ENCODE results near the gene GIMAP2.

DNA sequence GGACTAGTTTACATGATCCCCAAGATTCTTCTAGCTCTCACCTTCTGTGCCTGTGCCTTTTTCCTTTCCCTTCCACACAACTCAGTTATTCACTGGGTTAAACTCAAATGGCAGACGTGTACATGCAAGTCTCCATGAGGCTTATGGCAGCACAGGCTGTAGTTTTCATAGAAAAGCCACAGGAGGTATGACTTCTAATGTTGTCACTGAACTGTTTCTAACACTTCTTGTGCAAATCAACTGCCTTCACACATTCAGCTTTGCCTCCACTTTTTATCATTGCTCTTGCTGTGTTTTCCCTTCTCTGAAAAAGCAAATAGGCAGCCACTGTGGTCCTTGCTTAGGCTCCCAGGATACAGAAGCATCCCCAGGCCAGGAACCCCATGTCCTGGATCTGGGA, 46.4 kb downstream of the GIMAP2 start:
- TF ChIP-seq, protein P1, sequence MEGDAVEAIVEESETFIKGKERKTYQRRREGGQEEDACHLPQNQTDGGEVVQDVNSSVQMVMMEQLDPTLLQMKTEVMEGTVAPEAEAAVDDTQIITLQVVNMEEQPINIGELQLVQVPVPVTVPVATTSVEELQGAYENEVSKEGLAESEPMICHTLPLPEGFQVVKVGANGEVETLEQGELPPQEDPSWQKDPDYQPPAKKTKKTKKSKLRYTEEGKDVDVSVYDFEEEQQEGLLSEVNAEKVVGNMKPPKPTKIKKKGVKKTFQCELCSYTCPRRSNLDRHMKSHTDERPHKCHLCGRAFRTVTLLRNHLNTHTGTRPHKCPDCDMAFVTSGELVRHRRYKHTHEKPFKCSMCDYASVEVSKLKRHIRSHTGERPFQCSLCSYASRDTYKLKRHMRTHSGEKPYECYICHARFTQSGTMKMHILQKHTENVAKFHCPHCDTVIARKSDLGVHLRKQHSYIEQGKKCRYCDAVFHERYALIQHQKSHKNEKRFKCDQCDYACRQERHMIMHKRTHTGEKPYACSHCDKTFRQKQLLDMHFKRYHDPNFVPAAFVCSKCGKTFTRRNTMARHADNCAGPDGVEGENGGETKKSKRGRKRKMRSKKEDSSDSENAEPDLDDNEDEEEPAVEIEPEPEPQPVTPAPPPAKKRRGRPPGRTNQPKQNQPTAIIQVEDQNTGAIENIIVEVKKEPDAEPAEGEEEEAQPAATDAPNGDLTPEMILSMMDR (IDR thresholded peaks at IDR 0.05; ENCODE audit: low read length) = no peak
- TF ChIP-seq EZH2 (IDR thresholded peaks at IDR 0.05; ENCODE audit: borderline replicate concordance, low read length) = no peak

All from OCI-LY1 (cell line).